Endometrial microvascular endothelial cells (primary cell): ENCODE measurements around the gene KRT12. TPM values are rescaled to one million over a fixed set of nuclear protein-coding genes. Genes with fewer than 3 reads are reported as not detected.
"Not testable (repeated sequence)": the region's sequence is repeated elsewhere in the genome, so short reads cannot be mapped to it uniquely, and the experiment has no call there.

Experiments used
- in situ Hi-C: cut with HindIII; loops from 2 replicates; pipeline ENCODE4 v1.10.0; 2017; ENCODE audit warnings: low sequenced_read_pairs, low pct_unique_long_range_greater_than_20kb; ENCODE audit errors: inconsistent ontology term
- total RNA-seq: library from RNA; depleted of rRNA; stranded (reverse); fragments of >200 nt; gene quantifications from one replicate; pipeline ENCODE4 v1.2.3, GENCODE V29; 2015; ENCODE audit errors: inconsistent ontology term

The KRT12 gene
- total RNA-seq, 1 donor from 2014 or later: not detected

DNA sequence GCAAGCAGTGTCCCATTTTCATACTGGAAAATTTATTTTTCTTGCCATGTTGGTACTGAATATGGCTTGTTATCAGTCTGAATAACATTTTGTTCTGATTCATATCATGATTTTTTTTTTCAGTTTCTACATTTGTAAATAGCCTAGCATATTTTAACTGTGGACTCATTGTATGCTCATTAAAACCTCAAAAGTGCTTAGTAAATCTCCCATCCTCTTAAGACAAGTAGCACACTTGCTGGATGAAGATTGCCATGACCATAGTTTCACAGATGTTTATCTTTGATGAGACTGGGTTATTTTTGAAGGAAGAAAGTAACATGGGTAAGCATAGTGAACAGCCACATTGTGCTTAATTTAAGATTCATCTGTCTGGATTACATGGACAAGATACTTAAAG, 45.5 kb downstream of the KRT12 start:
- in situ Hi-C loops: no loop called here

DNA sequence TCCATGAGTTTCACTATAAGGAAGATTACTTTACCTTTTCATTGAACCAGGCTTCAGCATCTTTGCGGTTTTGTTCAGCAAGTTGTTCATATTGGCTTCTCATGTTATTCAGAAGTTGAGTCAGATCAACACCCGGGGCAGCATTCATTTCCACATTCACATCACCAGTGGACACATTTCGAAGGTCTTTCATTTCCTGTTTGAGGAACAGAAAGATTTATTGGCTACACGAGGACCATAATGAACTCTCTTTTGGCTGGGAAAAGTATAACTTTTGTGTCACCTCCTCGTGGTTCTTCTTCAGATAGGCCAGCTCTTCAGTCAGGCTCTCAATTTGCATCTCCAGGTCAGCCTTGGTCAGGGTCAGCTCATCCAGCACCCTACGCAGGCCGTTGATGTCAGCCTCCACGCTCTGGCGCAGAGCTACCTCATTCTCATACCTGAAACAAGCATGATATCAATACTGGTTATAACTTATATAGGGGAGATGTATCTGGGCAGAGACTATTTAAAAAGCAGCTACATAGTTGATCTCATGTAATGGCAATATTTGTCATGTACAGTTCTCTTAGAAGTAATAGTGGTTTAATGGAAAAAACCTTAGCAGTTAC, 46.7 kb downstream of the KRT12 start:
- in situ Hi-C loops: no loop called here

GRCh38 chr17:40819528-40820125, 47.4 kb downstream of the KRT12 start:
- in situ Hi-C loops: no loop called here

- in situ Hi-C loops: no loop called here
These were observed 48.1 kb downstream of the KRT12 start for GRCh38 chr17:40818733-40819527.

DNA sequence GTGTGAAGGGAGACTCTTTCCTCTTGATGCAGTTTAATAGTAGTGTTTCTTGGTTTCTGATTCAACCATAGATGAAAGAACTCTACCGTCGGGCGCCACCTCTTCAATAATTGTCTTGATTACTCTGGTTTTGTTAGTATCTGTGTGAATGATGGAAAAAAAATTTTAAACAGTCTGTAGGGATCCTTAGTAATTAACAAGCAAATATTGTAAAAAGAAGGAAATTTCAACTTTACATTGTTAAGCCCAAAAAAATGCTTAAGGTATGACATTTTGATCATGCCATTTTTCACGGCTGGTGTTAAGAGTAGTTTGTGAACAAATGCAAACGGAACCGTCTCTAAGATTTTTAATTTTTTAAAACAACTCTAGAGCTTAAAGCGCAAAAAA, 48.7 kb downstream of the KRT12 start:
- in situ Hi-C loops: no loop called here

DNA sequence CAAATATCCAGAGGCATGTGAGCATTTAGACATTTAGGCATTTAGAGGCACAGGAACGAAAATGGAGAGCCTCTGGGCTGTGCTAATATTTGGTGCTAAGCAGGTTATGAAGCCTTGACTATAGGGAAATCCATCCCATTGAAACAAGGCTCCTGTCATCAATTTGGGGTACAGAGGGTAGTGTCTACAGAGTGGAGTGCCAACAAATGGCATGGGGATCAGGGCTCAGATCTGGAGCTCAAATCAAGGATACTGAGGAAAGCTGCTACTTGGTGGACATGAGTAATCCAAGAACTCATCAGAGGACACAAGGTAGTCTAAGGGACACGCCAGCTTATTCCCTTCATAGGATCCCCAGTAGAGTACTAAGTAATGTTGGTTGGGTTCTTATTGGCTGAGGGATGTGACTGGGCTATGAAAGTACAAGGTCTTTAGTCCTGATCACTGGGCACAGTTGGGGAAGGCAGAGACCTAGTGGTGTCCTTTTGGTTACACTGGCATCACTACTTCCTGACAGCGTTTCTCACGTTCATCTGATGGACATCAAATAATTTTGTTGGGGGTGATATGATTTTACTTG, 49.8 kb downstream of the KRT12 start:
- in situ Hi-C loops: no loop called here

DNA sequence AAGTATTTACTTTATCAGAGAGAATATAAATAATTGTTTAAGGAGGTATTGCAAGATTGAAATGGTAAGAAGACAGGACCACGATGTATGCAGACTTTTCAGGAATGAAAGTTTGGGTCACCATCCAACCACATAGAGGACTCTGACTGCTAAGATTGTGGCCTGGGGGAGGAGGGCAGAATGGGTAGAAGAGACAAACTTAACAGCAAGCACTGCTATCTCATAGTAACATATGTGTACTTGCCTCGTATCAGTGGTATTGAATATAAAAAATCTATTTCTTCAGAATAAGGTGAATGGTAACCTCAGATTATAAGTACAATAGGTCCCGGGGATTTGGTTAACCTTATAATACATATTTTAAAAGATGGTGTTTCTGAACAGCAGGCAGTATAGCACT, 50.5 kb downstream of the KRT12 start:
- in situ Hi-C loops: no loop called here

DNA sequence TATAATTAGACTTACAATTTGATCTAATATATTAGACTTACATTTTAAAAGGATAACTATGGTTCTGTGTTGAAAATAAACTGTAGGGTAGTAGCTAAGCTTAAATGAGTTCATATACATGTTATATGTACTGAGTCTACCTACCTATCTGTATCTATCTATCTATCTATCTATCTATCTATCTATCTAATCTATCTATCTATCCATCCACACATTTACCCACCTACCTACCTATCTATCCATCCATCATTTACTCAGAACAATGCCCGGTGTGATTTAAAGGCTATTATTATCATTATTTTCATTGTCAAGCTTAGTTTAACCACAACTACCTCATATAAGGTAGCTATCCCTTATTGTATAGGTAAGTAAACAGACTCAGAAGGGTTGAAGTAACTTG, 51.6 kb downstream of the KRT12 start:
- in situ Hi-C loops: no loop called here

- in situ Hi-C loops: not testable (repeated sequence)
These were observed 52.4 kb downstream of the KRT12 start for GRCh38 chr17:40814657-40815056.

DNA sequence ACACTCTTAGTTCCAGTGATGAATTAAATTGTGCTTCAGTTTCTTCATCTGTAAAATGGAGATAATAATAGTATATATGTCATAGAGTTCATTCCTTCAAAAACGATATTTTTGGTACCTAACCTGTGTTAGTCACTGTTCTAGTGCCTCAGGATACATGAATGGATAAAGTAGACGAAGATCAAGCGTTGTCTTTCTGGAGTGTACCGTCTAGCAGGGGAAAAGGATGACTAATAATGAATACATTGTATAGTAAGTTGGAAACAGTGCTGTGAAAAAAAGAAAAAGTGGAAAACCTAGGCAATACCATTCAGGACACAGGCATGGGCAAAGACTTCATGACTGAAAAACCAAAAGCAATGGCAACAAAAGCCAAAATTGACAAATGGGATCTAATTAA, 53.2 kb downstream of the KRT12 start:
- in situ Hi-C loops: no loop called here

- in situ Hi-C loops: no loop called here
These were observed 54.4 kb downstream of the KRT12 start for GRCh38 chr17:40812639-40813038.

Other genes starting within 250 kb of the KRT12 start
- 62.3 TPM for gene SMARCE1, start 219.4 kb downstream of the KRT12 start, total RNA-seq
- not detected for gene KRT222, start 202.0 kb downstream of the KRT12 start, total RNA-seq
- not detected for gene KRT24, start 163.5 kb downstream of the KRT12 start, total RNA-seq
- not detected for gene KRT25, start 111.9 kb downstream of the KRT12 start, total RNA-seq
- gene KRT26, start 95.0 kb downstream of the KRT12 start, total RNA-seq: not detected
- not detected for gene KRT27, start 84.7 kb downstream of the KRT12 start, total RNA-seq
- not detected for gene KRT28, start 67.3 kb downstream of the KRT12 start, total RNA-seq
- 6.4 TPM for gene KRT10, start 44.6 kb downstream of the KRT12 start, total RNA-seq
- not detected for gene KRT20, start 18.0 kb upstream of the KRT12 start, total RNA-seq
- gene KRT23, start 70.4 kb upstream of the KRT12 start, total RNA-seq: not detected
- gene KRT39, start 99.7 kb upstream of the KRT12 start, total RNA-seq: not detected
- gene KRT40, start 117.1 kb upstream of the KRT12 start, total RNA-seq: not detected
- not detected for gene KRTAP3-3, start 126.9 kb upstream of the KRT12 start, total RNA-seq
- not detected for gene KRTAP3-2, start 132.7 kb upstream of the KRT12 start, total RNA-seq
- gene KRTAP3-1, start 141.9 kb upstream of the KRT12 start, total RNA-seq: not detected
- gene KRTAP1-5, start 160.0 kb upstream of the KRT12 start, total RNA-seq: not detected
- gene KRTAP1-4, start 163.0 kb upstream of the KRT12 start, total RNA-seq: not detected
- gene KRTAP1-3, start 167.7 kb upstream of the KRT12 start, total RNA-seq: not detected
- gene KRTAP1-1, start 174.2 kb upstream of the KRT12 start, total RNA-seq: not detected
- not detected for gene KRTAP2-1, start 180.1 kb upstream of the KRT12 start, total RNA-seq
- not detected for gene KRTAP2-2, start 188.0 kb upstream of the KRT12 start, total RNA-seq
- gene KRTAP2-3, start 192.9 kb upstream of the KRT12 start, total RNA-seq: not detected
- gene KRTAP2-4, start 198.7 kb upstream of the KRT12 start, total RNA-seq: not detected
- not detected for gene KRTAP4-7, start 216.9 kb upstream of the KRT12 start, total RNA-seq
- gene KRTAP4-8, start 230.9 kb upstream of the KRT12 start, total RNA-seq: not detected
- gene KRTAP4-16, start 235.0 kb upstream of the KRT12 start, total RNA-seq: not detected
- gene KRTAP4-9, start 238.2 kb upstream of the KRT12 start, total RNA-seq: not detected